Skeletal muscle satellite cell (primary cell): Measurements from ENCODE around the gene VDR.

Source experiments
- H3K27me3 ChIP-seq: 2 replicates; pipeline ENCODE4 v1.7.0; 2013; ENCODE audit warnings: low read length; ENCODE audit not compliant: control insufficient read depth, insufficient read depth
- H3K36me3 ChIP-seq: 2 replicates; pipeline ENCODE4 v1.7.0; 2013; ENCODE audit warnings: mild to moderate bottlenecking, control low read depth, low read length; ENCODE audit not compliant: insufficient read depth
- H3K4me1 ChIP-seq: 2 replicates; pipeline ENCODE4 v1.7.0; 2013; ENCODE audit warnings: low read length; ENCODE audit not compliant: control insufficient read depth, insufficient read depth
- H3K4me2 ChIP-seq: 2 replicates; pipeline ENCODE4 v1.7.0; 2013; ENCODE audit warnings: mild to moderate bottlenecking, low read length
- H3K4me3 ChIP-seq: 2 replicates; pipeline ENCODE4 v1.7.0; 2013; ENCODE audit warnings: low read length
- H3K9ac ChIP-seq: 2 replicates; pipeline ENCODE4 v1.7.0; 2013; ENCODE audit warnings: mild to moderate bottlenecking, low read depth, low read length, moderate library complexity
- H3K9me3 ChIP-seq: replicated peaks from 2 replicates; pipeline ENCODE4 v1.7.0; 2013; ENCODE audit warnings: mild to moderate bottlenecking, control low read depth, low read length

The VDR gene

GRCh38 chr12:47889040-47889439, 15.8 kb downstream of the VDR start:
- H3K4me2 ChIP-seq = no peak overlapping the region
- H3K36me3 ChIP-seq = no peaks in the 10 kb centered on the region
- peaks cover 4% of the 10 kb centered on the region for H3K4me1 ChIP-seq
- H3K27me3 ChIP-seq = no peaks in the 10 kb centered on the region
- no peaks in the 10 kb centered on the region for H3K9me3 ChIP-seq
- H3K4me3 ChIP-seq = no peak overlapping the region
- H3K9ac ChIP-seq = no peak overlapping the region

- H3K4me2 ChIP-seq = no peak overlapping the region
- no peak overlapping the region for H3K9ac ChIP-seq
- H3K4me3 ChIP-seq = no peak overlapping the region
- peaks cover 8% of the 10 kb centered on the region for H3K4me1 ChIP-seq
- no peaks in the 10 kb centered on the region for H3K36me3 ChIP-seq
- H3K27me3 ChIP-seq = no peaks in the 10 kb centered on the region
- H3K9me3 ChIP-seq = no peaks in the 10 kb centered on the region
Observed at GRCh38 chr12:47888153-47888819, 16.5 kb downstream of the VDR start.

- H3K4me1 ChIP-seq = peaks cover 15% of the 10 kb centered on the region
Observed at GRCh38 chr12:47887529-47887928, 17.3 kb downstream of the VDR start.

GRCh38 chr12:47886510-47887240, 18.1 kb downstream of the VDR start:
- peaks cover 23% of the 10 kb centered on the region for H3K4me1 ChIP-seq
- H3K4me3 ChIP-seq = no peak overlapping the region
- no peaks in the 10 kb centered on the region for H3K9me3 ChIP-seq
- H3K4me2 ChIP-seq = no peak overlapping the region
- H3K9ac ChIP-seq = no peak overlapping the region
- no peaks in the 10 kb centered on the region for H3K36me3 ChIP-seq
- no peaks in the 10 kb centered on the region for H3K27me3 ChIP-seq

More at GRCh38 chr12:47887529-47887928, 17.3 kb downstream of the VDR start:
- Histone ChIP-seq H3K9ac (no peak overlapping the region), H3K9me3 (no peaks in the 10 kb centered on the region), H3K36me3 (no peaks in the 10 kb centered on the region), H3K4me3 (no peak overlapping the region), H3K27me3 (no peaks in the 10 kb centered on the region), H3K4me2 (no peak overlapping the region)

- Histone ChIP-seq H3K9ac (no peak overlapping the region), H3K36me3 (no peaks in the 10 kb centered on the region), H3K4me2 (no peak overlapping the region), H3K4me3 (no peak overlapping the region), H3K27me3 (no peaks in the 10 kb centered on the region), H3K4me1 (peaks cover 30% of the 10 kb centered on the region), H3K9me3 (no peaks in the 10 kb centered on the region)
Observed at GRCh38 chr12:47885566-47885965, 19.2 kb downstream of the VDR start.

GRCh38 chr12:47885012-47885501, 19.7 kb downstream of the VDR start:
- no peaks in the 10 kb centered on the region for H3K27me3 ChIP-seq
- no peak overlapping the region for H3K9ac ChIP-seq
- H3K4me3 ChIP-seq = no peak overlapping the region
- H3K36me3 ChIP-seq = no peaks in the 10 kb centered on the region
- no peak overlapping the region for H3K4me2 ChIP-seq
- H3K4me1 ChIP-seq = peaks cover 30% of the 10 kb centered on the region
- no peaks in the 10 kb centered on the region for H3K9me3 ChIP-seq

- H3K4me2 ChIP-seq = no peak overlapping the region
- H3K27me3 ChIP-seq = no peaks in the 10 kb centered on the region
- no peak overlapping the region for H3K4me3 ChIP-seq
- H3K4me1 ChIP-seq = peaks cover 30% of the 10 kb centered on the region
- H3K9ac ChIP-seq = no peak overlapping the region
- H3K36me3 ChIP-seq = no peaks in the 10 kb centered on the region
- H3K9me3 ChIP-seq = no peaks in the 10 kb centered on the region
Observed at GRCh38 chr12:47884501-47884900, 20.3 kb downstream of the VDR start.

- H3K36me3 ChIP-seq = no peaks in the 10 kb centered on the region
- peaks cover 30% of the 10 kb centered on the region for H3K4me1 ChIP-seq
- H3K4me3 ChIP-seq = no peak overlapping the region
- no peaks in the 10 kb centered on the region for H3K9me3 ChIP-seq
- H3K9ac ChIP-seq = no peak overlapping the region
- H3K27me3 ChIP-seq = no peaks in the 10 kb centered on the region
- H3K4me2 ChIP-seq = no peak overlapping the region
Observed at GRCh38 chr12:47883663-47884195, 21.1 kb downstream of the VDR start.

GRCh38 chr12:47882781-47883546, 21.8 kb downstream of the VDR start:
- H3K36me3 ChIP-seq = no peaks in the 10 kb centered on the region
- H3K4me1 ChIP-seq = peaks cover 30% of the 10 kb centered on the region
- H3K9ac ChIP-seq = no peak overlapping the region
- no peak overlapping the region for H3K4me3 ChIP-seq
- H3K4me2 ChIP-seq = peak overlapping the region; percentile 13
- no peaks in the 10 kb centered on the region for H3K27me3 ChIP-seq
- H3K9me3 ChIP-seq = no peaks in the 10 kb centered on the region

- Histone ChIP-seq H3K4me2 (peak overlapping the region; percentile 56), H3K4me1 (peaks cover 30% of the 10 kb centered on the region), H3K27me3 (no peaks in the 10 kb centered on the region), H3K4me3 (peak overlapping the region; percentile 10), H3K36me3 (no peaks in the 10 kb centered on the region), H3K9ac (peak overlapping the region; percentile 19), H3K9me3 (no peaks in the 10 kb centered on the region)
Observed at GRCh38 chr12:47881826-47882427, 22.9 kb downstream of the VDR start.

GRCh38 chr12:47881051-47881450, 23.7 kb downstream of the VDR start:
- H3K4me1 ChIP-seq = peaks cover 27% of the 10 kb centered on the region

More at GRCh38 chr12:47881051-47881450, 23.7 kb downstream of the VDR start:
- H3K27me3 ChIP-seq = no peaks in the 10 kb centered on the region
- no peak overlapping the region for H3K4me3 ChIP-seq
- H3K9ac ChIP-seq = no peak overlapping the region
- H3K9me3 ChIP-seq = no peaks in the 10 kb centered on the region
- H3K4me2 ChIP-seq = no peak overlapping the region
- H3K36me3 ChIP-seq = no peaks in the 10 kb centered on the region
